Iris pigment epithelial cell (primary cell): ENCODE measurements around the gene VMA21.

ENCODE experiments used
- DNase-seq: peaks from one replicate; pipeline ENCODE4 v3.0.0-alpha.2; 2011; ENCODE audit warnings: low read depth

VMA21 gene

GRCh38 chrX:151396825-151397740 lies at the start of gene VMA21:
Gene VMA21, plus strand, starts transcription at chrX:151397206. Its CDS starts 103 bp downstream, at chrX:151397309.
- DNase-seq, result peak; percentile 87

- no peak for DNase-seq
Observed at GRCh38 chrX:151359341-151359740, 37.7 kb upstream of the VMA21 start.

- peak; percentile 9 for DNase-seq
Observed at GRCh38 chrX:151359931-151360871, 36.8 kb upstream of the VMA21 start.

- no peak for DNase-seq
Observed at GRCh38 chrX:151363316-151363715, 33.7 kb upstream of the VMA21 start.

GRCh38 chrX:151365579-151365978 lies 31.4 kb upstream of the VMA21 start:
- DNase-seq, result no peak

GRCh38 chrX:151370906-151371305 lies 26.1 kb upstream of the VMA21 start:
- DNase-seq, result no peak

- no peak for DNase-seq
Observed at GRCh38 chrX:151384807-151385206, 12.2 kb upstream of the VMA21 start.

- no peak for DNase-seq
Observed at GRCh38 chrX:151386838-151387459, 10.1 kb upstream of the VMA21 start.

GRCh38 chrX:151391722-151392121 lies 5.3 kb upstream of the VMA21 start:
- DNase-seq, result no peak

GRCh38 chrX:151393514-151393913 lies 3.5 kb upstream of the VMA21 start:
- DNase-seq, result no peak

GRCh38 chrX:151396042-151396824 lies 773 bp upstream of the VMA21 start:
- DNase-seq, result peak; percentile 47

GRCh38 chrX:151397741-151398070 lies 700 bp downstream of the VMA21 start:
- peak; percentile 12 for DNase-seq

- no peak for DNase-seq
Observed at GRCh38 chrX:151398346-151398745, 1.3 kb downstream of the VMA21 start.

GRCh38 chrX:151402719-151403390 lies 5.8 kb downstream of the VMA21 start:
- no peak for DNase-seq

GRCh38 chrX:151416579-151416978 lies 19.6 kb downstream of the VMA21 start:
- DNase-seq, result no peak

- no peak for DNase-seq
Observed at GRCh38 chrX:151419782-151420181, 22.8 kb downstream of the VMA21 start.

- DNase-seq, result no peak
Observed at GRCh38 chrX:151424505-151424904, 27.5 kb downstream of the VMA21 start.

- no peak for DNase-seq
Observed at GRCh38 chrX:151448509-151448908, 51.5 kb downstream of the VMA21 start.

GRCh38 chrX:151458824-151459223 lies 61.8 kb downstream of the VMA21 start:
- peak; percentile 63 for DNase-seq
